ENCODE measurements around the gene GNPTG.

GRCh38 chr16:1318268-1318545 lies 33.5 kb upstream of the GNPTG start:
- TF ChIP-seq CTCF (IDR thresholded peaks at IDR 0.05) (no peak), EZH2 (IDR thresholded peaks at IDR 0.05) (no peak), EZH2phosphoT487 (IDR thresholded peaks at IDR 0.05) (no peak)
